Prostate gland (tissue), 2 donors: ENCODE results near the gene TGM4. TPM values are rescaled to one million over a fixed set of nuclear protein-coding genes. Genes with fewer than 3 reads are reported as not detected.
A peak's percentile ranks its signal among the peaks of the same experiment; 100 is the strongest.
"Not testable (repeated sequence)": the region's sequence is repeated elsewhere in the genome, so short reads cannot be mapped to it uniquely, and the experiment has no call there.

Experiments
- DNase-seq: peaks from one replicate; pipeline ENCODE4 v3.0.0-alpha.2; 2019; ENCODE audit warnings: low spot score
- H3K27ac ChIP-seq, 2 donors: fragments of 200-600 bp; sonication (generic); 2 replicates each; pipeline ENCODE4 v1.5.1; 2017 to 2019
- H3K27me3 ChIP-seq: fragments of 200-600 bp; sonication (generic); replicated peaks from 2 replicates; pipeline ENCODE4 v1.5.1; 2019; ENCODE audit not compliant: insufficient read depth
- H3K36me3 ChIP-seq, 2 donors: fragments of 200-600 bp; sonication (generic); 1 replicate in 1 of 2; 2 replicates in 1 of 2; pipeline versions ENCODE4 v1.5.1 to v1.8.1; 2017 to 2019
- H3K4me1 ChIP-seq: fragments of 200-600 bp; sonication (generic); replicated peaks from 2 replicates; pipeline ENCODE4 v1.5.1; 2019
- H3K4me3 ChIP-seq, 2 donors: fragments of 200-600 bp; sonication (generic); 2 replicates each; pipeline ENCODE4 v1.5.1; 2017 to 2019
- H3K9me3 ChIP-seq: fragments of 200-600 bp; sonication (generic); 2 replicates; pipeline ENCODE4 v1.5.1; 2017
- POLR2A ChIP-seq: fragments of 450-650 bp; IDR thresholded peaks from one replicate; pipeline ENCODE4 v1.6.1; 2016; ENCODE audit warnings: antibody characterized with exemption, mild to moderate bottlenecking
- POLR2AphosphoS5 ChIP-seq: sonication (generic); formaldehyde crosslinking; IDR thresholded peaks from one replicate; pipeline ENCODE4 v1.6.1; 2017; ENCODE audit warnings: antibody characterized with exemption
- WGBS: methylation state at CpG from one replicate; pipeline ENCODE4 v1.1.5; 2018; 5-methylcytosine and 5-hydroxymethylcytosine counted together
- intact Hi-C: fragments of 100-400 bp; cut with DNase I; formaldehyde crosslinking; loops from one replicate; pipeline ENCODE4 v1.14.2; 2022
- total RNA-seq, 2 donors: library from RNA; depleted of rRNA; stranded (reverse); fragments of >200 nt; gene quantifications; one replicate each; pipeline ENCODE4 v1.1.0, GENCODE V29; 2016
- TF ChIP-seq, protein P1 (sequence below), 4 experiments: fragments of 200-600 bp in 2 of 4; fragments of 450-650 bp in 2 of 4; sonication (generic) in 2 of 4; IDR thresholded peaks; 1 replicate in 3 of 4; 2 replicates in 1 of 4; pipeline ENCODE4 v1.5.1; 2016 to 2019; ENCODE audit warnings: antibody characterized with exemption in 4 of 4, mild to moderate bottlenecking in 2 of 4, moderate library complexity in 2 of 4

The TGM4 gene
- total RNA-seq, 2 donors from 2014 or later = 7.4 to 2,264 TPM

DNA sequence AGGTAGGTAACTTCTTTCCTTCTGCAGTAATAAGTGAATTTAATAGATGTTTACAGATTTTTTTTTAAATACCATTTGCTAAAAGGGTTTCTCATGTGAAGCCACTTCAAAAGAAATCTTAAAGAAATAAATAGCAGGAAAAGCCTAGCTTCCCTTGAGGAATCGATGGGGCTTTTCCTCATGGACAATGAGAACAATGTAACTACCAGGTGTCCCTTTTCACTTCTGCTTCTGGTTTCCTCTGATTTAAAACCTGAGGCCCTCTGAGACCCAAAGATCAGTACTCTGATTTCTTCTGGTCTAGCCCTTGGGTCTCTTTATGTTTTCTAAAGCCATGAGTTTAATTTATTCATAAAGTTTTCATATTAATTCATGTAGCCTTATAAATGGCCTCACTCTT, 25.8 kb upstream of the TGM4 start:
- 73% methylated on average over 1 of the region's 1 CpG for WGBS
- H3K36me3 ChIP-seq = no peaks in the 10 kb centered on the region
- no peaks in the 10 kb centered on the region for H3K4me1 ChIP-seq
- DNase-seq = no peak
- no peaks in the 10 kb centered on the region for H3K27me3 ChIP-seq
- no peak overlapping the region for H3K27ac ChIP-seq
- no peak overlapping the region for H3K4me3 ChIP-seq
- no peak for TF ChIP-seq POLR2AphosphoS5
- intact Hi-C loops = no loop called here
- no peaks in the 10 kb centered on the region for H3K9me3 ChIP-seq

DNA sequence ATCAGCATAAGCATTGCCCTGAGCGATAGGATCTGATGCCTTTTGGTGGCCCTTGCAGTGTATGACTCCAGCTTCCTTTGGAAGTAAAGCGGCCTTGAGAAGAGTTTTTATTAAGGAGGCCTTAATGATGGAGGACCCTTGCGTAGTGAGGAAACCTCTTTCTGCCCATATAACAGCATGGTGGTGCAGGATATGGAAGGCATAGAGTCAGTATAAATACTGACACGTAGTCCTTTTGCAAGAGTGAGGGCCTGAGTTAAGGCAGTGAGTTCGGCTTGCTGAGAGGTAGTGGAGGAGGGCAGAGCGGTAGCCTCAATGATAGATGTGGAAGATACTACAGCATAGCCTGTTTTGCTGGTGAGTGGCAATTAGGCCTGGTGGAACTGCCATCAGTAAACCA, 17.7 kb upstream of the TGM4 start:
- H3K4me3 ChIP-seq, H3K27ac ChIP-seq, H3K9me3 ChIP-seq, intact Hi-C loops, H3K4me1 ChIP-seq, H3K36me3 ChIP-seq, H3K27me3 ChIP-seq, DNase-seq: not testable (repeated sequence)
- 95% methylated on average over 6 of the region's 6 CpGs for WGBS

DNA sequence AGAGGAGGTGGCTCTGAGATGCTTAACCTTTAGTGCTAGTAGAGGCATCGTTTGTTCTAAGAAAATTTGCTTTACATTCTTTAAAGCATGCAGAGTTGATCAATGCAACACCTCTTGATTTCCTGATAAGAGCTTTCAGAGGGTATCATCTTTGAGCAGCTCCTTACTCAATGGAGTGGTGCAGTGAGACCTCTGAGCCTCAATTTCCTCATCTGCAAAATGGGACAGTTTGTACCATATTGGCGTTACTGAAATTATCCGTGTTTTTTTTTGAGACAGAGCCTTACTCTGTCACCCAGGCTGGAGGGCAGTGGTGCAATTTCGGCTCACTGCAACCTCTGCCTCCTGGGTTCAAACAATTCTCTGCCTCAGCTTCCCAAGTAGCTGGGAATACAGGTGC, 14.3 kb upstream of the TGM4 start:
- no peaks in the 10 kb centered on the region for H3K36me3 ChIP-seq
- H3K4me1 ChIP-seq = peaks cover 6% of the 10 kb centered on the region
- no peak for DNase-seq
- no peaks in the 10 kb centered on the region for H3K9me3 ChIP-seq
- intact Hi-C loops = loop anchor here (10.0 kb wide), 1 partner anchor 95 kb away; the partner anchor contains the start of genes KIAA1143 and KIF15
- 96% methylated on average over 4 of the region's 4 CpGs for WGBS
- no peaks in the 10 kb centered on the region for H3K27me3 ChIP-seq
- no peak overlapping the region for H3K27ac ChIP-seq
- no peak for TF ChIP-seq POLR2A
- no peak for TF ChIP-seq POLR2AphosphoS5
- TF ChIP-seq, protein P1, sequence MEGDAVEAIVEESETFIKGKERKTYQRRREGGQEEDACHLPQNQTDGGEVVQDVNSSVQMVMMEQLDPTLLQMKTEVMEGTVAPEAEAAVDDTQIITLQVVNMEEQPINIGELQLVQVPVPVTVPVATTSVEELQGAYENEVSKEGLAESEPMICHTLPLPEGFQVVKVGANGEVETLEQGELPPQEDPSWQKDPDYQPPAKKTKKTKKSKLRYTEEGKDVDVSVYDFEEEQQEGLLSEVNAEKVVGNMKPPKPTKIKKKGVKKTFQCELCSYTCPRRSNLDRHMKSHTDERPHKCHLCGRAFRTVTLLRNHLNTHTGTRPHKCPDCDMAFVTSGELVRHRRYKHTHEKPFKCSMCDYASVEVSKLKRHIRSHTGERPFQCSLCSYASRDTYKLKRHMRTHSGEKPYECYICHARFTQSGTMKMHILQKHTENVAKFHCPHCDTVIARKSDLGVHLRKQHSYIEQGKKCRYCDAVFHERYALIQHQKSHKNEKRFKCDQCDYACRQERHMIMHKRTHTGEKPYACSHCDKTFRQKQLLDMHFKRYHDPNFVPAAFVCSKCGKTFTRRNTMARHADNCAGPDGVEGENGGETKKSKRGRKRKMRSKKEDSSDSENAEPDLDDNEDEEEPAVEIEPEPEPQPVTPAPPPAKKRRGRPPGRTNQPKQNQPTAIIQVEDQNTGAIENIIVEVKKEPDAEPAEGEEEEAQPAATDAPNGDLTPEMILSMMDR (IDR thresholded peaks at IDR 0.05) = no peak
- no peak overlapping the region for H3K4me3 ChIP-seq

DNA sequence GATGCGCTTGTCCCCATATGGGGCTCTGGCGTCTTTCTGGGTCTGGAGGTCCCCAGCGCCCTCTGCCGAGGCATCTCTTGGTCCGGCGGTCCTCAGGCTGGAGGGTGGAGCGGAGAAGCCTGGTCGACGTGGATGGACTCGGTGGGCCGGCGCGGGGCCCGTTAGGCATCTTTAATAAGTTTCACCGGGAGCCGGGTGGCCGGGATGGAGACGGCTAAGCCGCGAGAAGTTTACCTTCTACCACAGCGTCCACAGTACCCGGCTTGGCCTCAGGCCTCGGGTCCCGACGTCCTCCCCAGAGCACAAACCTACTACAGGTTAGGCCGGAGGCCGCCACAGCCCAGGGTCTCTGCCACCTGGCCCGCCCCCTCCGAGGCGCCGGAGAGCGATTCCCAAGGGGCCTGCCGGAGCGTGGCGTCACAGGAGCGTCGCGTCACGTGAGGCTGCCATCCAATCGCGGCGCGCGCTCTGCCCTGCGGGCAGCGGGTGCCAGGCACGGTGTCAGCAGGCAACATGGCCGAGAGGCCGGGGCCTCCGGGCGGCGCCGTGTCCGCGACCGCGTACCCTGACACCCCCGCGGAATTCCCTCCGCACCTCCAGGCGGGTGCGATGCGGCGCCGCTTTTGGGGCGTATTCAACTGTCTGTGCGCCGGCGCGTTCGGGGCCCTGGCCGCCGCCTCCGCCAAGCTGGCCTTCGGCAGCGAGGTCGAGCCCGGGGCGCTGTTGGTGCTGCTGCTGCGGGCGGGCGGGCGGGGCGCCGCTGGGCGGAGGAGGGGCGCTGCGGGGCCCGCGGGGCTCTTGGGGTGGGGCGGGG, 12.8 kb upstream of the TGM4 start, which contains the start of gene TMEM42:
TMEM42 (plus strand) TSS at position 501 of the 814 bp plus-strand sequence; CDS start at position 514, 13 bp downstream.
- Histone ChIP-seq H3K27me3 (no peaks in the 10 kb centered on the region), H3K36me3 (no peaks in the 10 kb centered on the region), H3K9me3 (no peaks in the 10 kb centered on the region), H3K4me1 (peaks cover 6% of the 10 kb centered on the region), H3K4me3 (peak within 1 kb of the TSS; percentile 74 to 84), H3K27ac (peak within 1 kb of the TSS; percentile 79 to 86)
- TF ChIP-seq, protein P1 (IDR thresholded peaks at IDR 0.05) = peak in 2 of 4 experiments; percentile 25 to 33
- TF ChIP-seq POLR2A (peak; percentile 86), POLR2AphosphoS5 (peak; percentile 88)
- intact Hi-C loops = loop anchor here (10.0 kb wide), 1 partner anchor 97 kb away; the partner anchor contains the start of genes KIAA1143 and KIF15
- WGBS = 3% methylated on average over 69 of the region's 91 CpGs
- DNase-seq = peak; percentile 87

DNA sequence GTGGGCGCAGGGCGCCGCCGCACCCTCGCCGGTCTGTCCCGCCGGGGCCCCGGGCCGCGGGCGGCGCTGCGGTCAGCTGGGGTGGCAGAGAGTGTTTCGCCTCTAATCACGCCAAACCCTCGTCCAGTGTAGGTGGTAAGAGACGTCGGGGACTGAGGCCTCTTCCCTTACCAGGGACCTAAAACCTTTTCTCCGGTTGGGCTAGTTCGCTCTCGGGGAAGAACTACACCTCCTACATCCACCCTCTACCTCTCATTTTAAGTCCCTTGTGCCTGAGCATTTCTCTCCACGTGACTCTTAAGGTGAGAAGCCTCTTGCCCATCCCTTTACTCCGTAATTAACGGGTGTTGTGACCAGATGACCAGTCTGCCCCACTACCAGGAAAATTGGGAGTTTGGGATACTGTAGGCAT, 12.2 kb upstream of the TGM4 start:
- DNase-seq = no peak
- Histone ChIP-seq H3K4me3 (peak overlapping the region; percentile 74 to 84), H3K27me3 (no peaks in the 10 kb centered on the region), H3K27ac (peak overlapping the region; percentile 79 to 86), H3K4me1 (peaks cover 6% of the 10 kb centered on the region), H3K9me3 (no peaks in the 10 kb centered on the region), H3K36me3 (no peaks in the 10 kb centered on the region)
- intact Hi-C loops = loop anchor here (10.0 kb wide), 1 partner anchor 97 kb away; the partner anchor contains the start of genes KIAA1143 and KIF15
- TF ChIP-seq, protein P1 (IDR thresholded peaks at IDR 0.05) = no peak
- 3% methylated on average over 19 of the region's 25 CpGs for WGBS
